Activated naive CD4-positive, alpha-beta T cell treated with anti-CD3 and anti-CD28 coated beads, Interleukin-2, amount 10 ng/mL, durations not matched to agents 7 days and 5 days (primary cell): ENCODE data around the gene CRYGN.

Experiments used
- CTCF ChIA-PET: fragments of 350-600 bp; sonication (Branson Sonifier 250); formaldehyde crosslinking; loops from one replicate; lab custom pipeline; 2021; ENCODE audit warnings: antibody characterized with exemption; lab: Charles Lee
- DNase-seq: peaks from one replicate; pipeline ENCODE4 v3.0.0-alpha.2; 2020
- H3K27ac Mint-ChIP-seq: one replicate; pipeline ENCODE4 v1.8.0; 2021; ENCODE audit warnings: mild to moderate bottlenecking, moderate library complexity, mixed read lengths
- H3K27me3 Mint-ChIP-seq: one replicate; pipeline ENCODE4 v1.8.0; 2021; ENCODE audit warnings: mild to moderate bottlenecking, mixed read lengths
- H3K36me3 Mint-ChIP-seq: one replicate; pipeline ENCODE4 v1.8.0; 2021; ENCODE audit warnings: mixed read lengths
- H3K4me1 Mint-ChIP-seq: one replicate; pipeline ENCODE4 v1.8.0; 2021; ENCODE audit warnings: mixed read lengths
- H3K4me3 Mint-ChIP-seq: one replicate; pipeline ENCODE4 v1.8.0; 2021; ENCODE audit warnings: mild to moderate bottlenecking, moderate library complexity, mixed read lengths
- H3K9me3 Mint-ChIP-seq: one replicate; pipeline ENCODE4 v1.8.0; 2021; ENCODE audit warnings: mixed read lengths

The CRYGN gene

GRCh38 chr7:151396328-151396970 lies 43.5 kb downstream of the CRYGN start:
- peaks cover 15% of the 10 kb centered on the region for H3K27me3 Mint-ChIP-seq
- H3K4me3 Mint-ChIP-seq, result no peak overlapping the region
- H3K4me1 Mint-ChIP-seq, result no peaks in the 10 kb centered on the region
- peaks cover 11% of the 10 kb centered on the region for H3K9me3 Mint-ChIP-seq
- CTCF ChIA-PET, result interaction anchor here (2.0 kb wide), 1 partner anchor 52 kb away, joined by 12 read pairs; no protein-coding TSS in a partner anchor
- no peak overlapping the region for H3K27ac Mint-ChIP-seq
- DNase-seq, result no peak
- no peaks in the 10 kb centered on the region for H3K36me3 Mint-ChIP-seq

- peaks cover 11% of the 10 kb centered on the region for H3K9me3 Mint-ChIP-seq
- H3K4me3 Mint-ChIP-seq, result no peak overlapping the region
- H3K27me3 Mint-ChIP-seq, result peaks cover 13% of the 10 kb centered on the region
- H3K36me3 Mint-ChIP-seq, result no peaks in the 10 kb centered on the region
- DNase-seq, result no peak
- H3K27ac Mint-ChIP-seq, result no peak overlapping the region
- CTCF ChIA-PET, result no interaction called here
- no peaks in the 10 kb centered on the region for H3K4me1 Mint-ChIP-seq
Observed at GRCh38 chr7:151395036-151395367, 44.9 kb downstream of the CRYGN start.

GRCh38 chr7:151394076-151395035 lies 45.6 kb downstream of the CRYGN start:
- Mint-ChIP-seq H3K4me3 (no peak overlapping the region), H3K27me3 (peaks cover 19% of the 10 kb centered on the region), H3K4me1 (no peaks in the 10 kb centered on the region), H3K36me3 (no peaks in the 10 kb centered on the region), H3K27ac (no peak overlapping the region), H3K9me3 (peaks cover 11% of the 10 kb centered on the region)
- no peak for DNase-seq
- CTCF ChIA-PET, result interaction anchor here (0.6 kb wide), 1 partner anchor 976 kb away, joined by 3 read pairs; no protein-coding TSS in a partner anchor

GRCh38 chr7:151393031-151393977 lies 46.6 kb downstream of the CRYGN start:
- Mint-ChIP-seq H3K4me1 (no peaks in the 10 kb centered on the region), H3K9me3 (peaks cover 9% of the 10 kb centered on the region), H3K4me3 (no peak overlapping the region), H3K27ac (no peak overlapping the region), H3K27me3 (peaks cover 30% of the 10 kb centered on the region), H3K36me3 (no peaks in the 10 kb centered on the region)
- CTCF ChIA-PET, result interaction anchor here (1.5 kb wide), 1 partner anchor 55 kb away, joined by 3 read pairs; no protein-coding TSS in a partner anchor
- no peak for DNase-seq

GRCh38 chr7:151392426-151392825 lies 47.5 kb downstream of the CRYGN start:
- peaks cover 2% of the 10 kb centered on the region for H3K9me3 Mint-ChIP-seq
- CTCF ChIA-PET, result interaction anchor here (1.5 kb wide), 1 partner anchor 55 kb away, joined by 3 read pairs; no protein-coding TSS in a partner anchor
- no peaks in the 10 kb centered on the region for H3K36me3 Mint-ChIP-seq
- no peak overlapping the region for H3K27ac Mint-ChIP-seq
- peaks cover 33% of the 10 kb centered on the region for H3K27me3 Mint-ChIP-seq
- H3K4me1 Mint-ChIP-seq, result no peaks in the 10 kb centered on the region
- no peak overlapping the region for H3K4me3 Mint-ChIP-seq
- DNase-seq, result no peak

GRCh38 chr7:151392002-151392401 lies 47.9 kb downstream of the CRYGN start:
- Mint-ChIP-seq H3K36me3 (no peaks in the 10 kb centered on the region), H3K27ac (no peak overlapping the region), H3K27me3 (peaks cover 37% of the 10 kb centered on the region), H3K4me3 (no peak overlapping the region), H3K9me3 (no peaks in the 10 kb centered on the region), H3K4me1 (no peaks in the 10 kb centered on the region)
- CTCF ChIA-PET, result interaction anchor here (1.5 kb wide), 1 partner anchor 56 kb away, joined by 3 read pairs; no protein-coding TSS in a partner anchor
- DNase-seq, result no peak

GRCh38 chr7:151391358-151391730 lies 48.6 kb downstream of the CRYGN start:
- no peak for DNase-seq
- Mint-ChIP-seq H3K4me3 (no peak overlapping the region), H3K9me3 (no peaks in the 10 kb centered on the region), H3K36me3 (no peaks in the 10 kb centered on the region), H3K4me1 (no peaks in the 10 kb centered on the region), H3K27ac (no peak overlapping the region), H3K27me3 (peaks cover 43% of the 10 kb centered on the region)
- CTCF ChIA-PET, result interaction anchor here (1.5 kb wide), 1 partner anchor 56 kb away, joined by 3 read pairs; no protein-coding TSS in a partner anchor

GRCh38 chr7:151390598-151391357 lies 49.2 kb downstream of the CRYGN start:
- H3K9me3 Mint-ChIP-seq, result no peaks in the 10 kb centered on the region
- DNase-seq, result no peak
- peaks cover 49% of the 10 kb centered on the region for H3K27me3 Mint-ChIP-seq
- CTCF ChIA-PET, result interaction anchor here (0.9 to 1.1 kb wide), 2 partner anchors 58 to 59 kb away, joined by 3 to 4 read pairs; no protein-coding TSS in a partner anchor
- H3K4me3 Mint-ChIP-seq, result no peak overlapping the region
- no peak overlapping the region for H3K27ac Mint-ChIP-seq
- H3K4me1 Mint-ChIP-seq, result no peaks in the 10 kb centered on the region
- no peaks in the 10 kb centered on the region for H3K36me3 Mint-ChIP-seq

- CTCF ChIA-PET, result interaction anchor here (0.9 to 1.1 kb wide), 2 partner anchors 58 to 60 kb away, joined by 3 to 4 read pairs; no protein-coding TSS in a partner anchor
- no peaks in the 10 kb centered on the region for H3K36me3 Mint-ChIP-seq
- H3K9me3 Mint-ChIP-seq, result no peaks in the 10 kb centered on the region
- H3K4me3 Mint-ChIP-seq, result no peak overlapping the region
- no peak overlapping the region for H3K27ac Mint-ChIP-seq
- no peaks in the 10 kb centered on the region for H3K4me1 Mint-ChIP-seq
- H3K27me3 Mint-ChIP-seq, result peaks cover 57% of the 10 kb centered on the region
- no peak for DNase-seq
Observed at GRCh38 chr7:151389768-151390597, 50.0 kb downstream of the CRYGN start.

- no peak for DNase-seq
- no peak overlapping the region for H3K4me3 Mint-ChIP-seq
- no peak overlapping the region for H3K27ac Mint-ChIP-seq
- H3K9me3 Mint-ChIP-seq, result no peaks in the 10 kb centered on the region
- H3K36me3 Mint-ChIP-seq, result no peaks in the 10 kb centered on the region
- H3K27me3 Mint-ChIP-seq, result peaks cover 65% of the 10 kb centered on the region
- H3K4me1 Mint-ChIP-seq, result no peaks in the 10 kb centered on the region
- CTCF ChIA-PET, result no interaction called here
Observed at GRCh38 chr7:151389096-151389767, 50.7 kb downstream of the CRYGN start.

GRCh38 chr7:151388430-151388829 lies 51.5 kb downstream of the CRYGN start:
- CTCF ChIA-PET, result no interaction called here
- H3K4me3 Mint-ChIP-seq, result no peak overlapping the region
- H3K9me3 Mint-ChIP-seq, result no peaks in the 10 kb centered on the region
- peaks cover 71% of the 10 kb centered on the region for H3K27me3 Mint-ChIP-seq
- H3K4me1 Mint-ChIP-seq, result no peaks in the 10 kb centered on the region
- no peaks in the 10 kb centered on the region for H3K36me3 Mint-ChIP-seq
- H3K27ac Mint-ChIP-seq, result no peak overlapping the region
- no peak for DNase-seq

- Mint-ChIP-seq H3K9me3 (no peaks in the 10 kb centered on the region), H3K27ac (no peak overlapping the region), H3K4me3 (no peak overlapping the region), H3K27me3 (peaks cover 71% of the 10 kb centered on the region), H3K36me3 (no peaks in the 10 kb centered on the region), H3K4me1 (no peaks in the 10 kb centered on the region)
- CTCF ChIA-PET, result no interaction called here
- no peak for DNase-seq
Observed at GRCh38 chr7:151388007-151388297, 52.0 kb downstream of the CRYGN start.
